Mucosa of descending colon (tissue), 3 donors: ENCODE results near the gene STOML3. TPM values are rescaled to one million over a fixed set of nuclear protein-coding genes. Genes with fewer than 3 reads are reported as not detected.
"Not testable (repeated sequence)": the region's sequence is repeated elsewhere in the genome, so short reads cannot be mapped to it uniquely, and the experiment has no call there.

ENCODE experiments used
- ATAC-seq: fragments of 200-7000 bp; cut with Tn5 transposase; one replicate; pipeline ENCODE4 v1.9.1; 2020; ENCODE audit warnings: mild to moderate bottlenecking, moderate library complexity
- DNase-seq, 3 donors: peaks; one replicate each; pipeline ENCODE4 v3.0.0-alpha.2; 2020
- H3K36me3 ChIP-seq: fragments of 200-600 bp; one replicate; pipeline ENCODE4 v1.8.0; 2021; ENCODE audit warnings: low read depth, mild to moderate bottlenecking
- H3K4me1 ChIP-seq: fragments of 200-600 bp; one replicate; pipeline ENCODE4 v1.8.0; 2021; ENCODE audit warnings: low read depth, mild to moderate bottlenecking
- H3K4me3 ChIP-seq: fragments of 200-600 bp; one replicate; pipeline ENCODE4 v1.8.0; 2021; ENCODE audit warnings: mild to moderate bottlenecking
- H3K9me3 ChIP-seq: fragments of 200-600 bp; one replicate; pipeline ENCODE4 v1.8.0; 2021; ENCODE audit warnings: mild to moderate bottlenecking
- intact Hi-C, 2 donors: fragments of 100-400 bp; cut with DNase I in 1 of 2; cut with micrococcal nuclease in 1 of 2; formaldehyde crosslinking; loops; one replicate each; pipeline versions ENCODE4 v1.11.0 to v1.11.1; 2022; cut with DNase I, micrococcal nuclease
- total RNA-seq, 3 donors: library from RNA; stranded (reverse); fragmentation: NEBNext Ultra II Directional in 2 of 3; extraction: Animal tissue kit (Norgen Biotek cat#: 25700) in 2 of 3; gene quantifications; one replicate each; pipeline versions ENCODE4 v1.2.1 to v1.2.4, GENCODE V29; 2021 to 2023
- TF ChIP-seq, protein P1 (sequence below): fragments of 200-600 bp; IDR thresholded peaks from one replicate; pipeline ENCODE4 v1.8.0; 2022; ENCODE audit warnings: antibody characterized with exemption, mild to moderate bottlenecking
- donor health status: DM: no; HTN: no; CAD: no; lungs with moderate emphysema.
- donor health status: DM: no; HTN: no; CAD: no.
- donor health status: DM: no; HTN: yes; CAD: no.

Gene STOML3
- total RNA-seq, 3 donors from 2014 or later, result 0.52 TPM; not detected in 2

DNA sequence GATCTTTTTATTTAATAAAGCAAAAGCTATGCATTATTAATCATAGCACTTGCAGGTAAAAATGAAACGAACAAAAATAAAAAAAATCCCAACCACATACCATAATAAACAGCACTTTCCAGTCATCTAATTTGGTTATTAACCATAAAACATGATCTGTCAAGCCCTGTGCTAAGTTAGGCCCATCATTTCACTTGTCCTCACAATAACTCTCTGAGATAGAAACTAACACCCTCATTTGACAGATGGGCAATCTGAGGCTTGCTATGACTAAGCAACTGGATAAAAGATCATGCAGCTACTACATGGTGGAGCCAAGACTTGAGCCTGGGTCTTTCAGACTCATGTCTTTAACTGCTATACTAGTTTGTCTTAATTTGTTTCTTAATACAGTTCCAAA lies 25.5 kb upstream of the STOML3 start:
- TF ChIP-seq, protein P1, sequence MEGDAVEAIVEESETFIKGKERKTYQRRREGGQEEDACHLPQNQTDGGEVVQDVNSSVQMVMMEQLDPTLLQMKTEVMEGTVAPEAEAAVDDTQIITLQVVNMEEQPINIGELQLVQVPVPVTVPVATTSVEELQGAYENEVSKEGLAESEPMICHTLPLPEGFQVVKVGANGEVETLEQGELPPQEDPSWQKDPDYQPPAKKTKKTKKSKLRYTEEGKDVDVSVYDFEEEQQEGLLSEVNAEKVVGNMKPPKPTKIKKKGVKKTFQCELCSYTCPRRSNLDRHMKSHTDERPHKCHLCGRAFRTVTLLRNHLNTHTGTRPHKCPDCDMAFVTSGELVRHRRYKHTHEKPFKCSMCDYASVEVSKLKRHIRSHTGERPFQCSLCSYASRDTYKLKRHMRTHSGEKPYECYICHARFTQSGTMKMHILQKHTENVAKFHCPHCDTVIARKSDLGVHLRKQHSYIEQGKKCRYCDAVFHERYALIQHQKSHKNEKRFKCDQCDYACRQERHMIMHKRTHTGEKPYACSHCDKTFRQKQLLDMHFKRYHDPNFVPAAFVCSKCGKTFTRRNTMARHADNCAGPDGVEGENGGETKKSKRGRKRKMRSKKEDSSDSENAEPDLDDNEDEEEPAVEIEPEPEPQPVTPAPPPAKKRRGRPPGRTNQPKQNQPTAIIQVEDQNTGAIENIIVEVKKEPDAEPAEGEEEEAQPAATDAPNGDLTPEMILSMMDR, result no peak
- Histone ChIP-seq H3K4me3 (no peak overlapping the region), H3K9me3 (no peaks in the 10 kb centered on the region), H3K36me3 (peaks cover 4% of the 10 kb centered on the region), H3K4me1 (no peaks in the 10 kb centered on the region)
- intact Hi-C loops, result no loop called here
- ATAC-seq (peak; percentile 31), DNase-seq (no peak)

DNA sequence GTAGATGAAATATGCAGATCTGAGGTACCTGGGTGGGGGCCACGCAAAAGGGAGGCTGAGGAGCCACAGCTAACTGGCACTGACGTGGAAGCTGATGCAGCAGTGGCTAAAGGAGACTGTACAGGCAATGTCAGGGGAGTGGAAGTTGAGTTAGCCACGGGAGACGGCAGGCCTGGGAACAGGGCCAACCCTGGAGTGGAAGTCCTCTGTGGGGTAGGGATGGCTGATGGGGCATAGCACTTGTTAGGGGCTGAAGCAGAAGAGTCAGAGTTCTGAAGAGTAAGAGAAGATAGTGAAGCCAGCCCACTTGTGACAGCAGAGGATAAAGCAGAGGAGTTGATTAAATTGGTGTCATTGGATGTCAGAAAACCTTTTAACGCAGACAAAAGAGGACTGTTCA lies 22.8 kb upstream of the STOML3 start:
- Histone ChIP-seq H3K4me1 (no peaks in the 10 kb centered on the region), H3K4me3 (no peak overlapping the region), H3K36me3 (peaks cover 4% of the 10 kb centered on the region), H3K9me3 (no peaks in the 10 kb centered on the region)
- TF ChIP-seq, protein P1, result no peak
- no peak for ATAC-seq
- no peak for DNase-seq
- intact Hi-C loops, result no loop called here

DNA sequence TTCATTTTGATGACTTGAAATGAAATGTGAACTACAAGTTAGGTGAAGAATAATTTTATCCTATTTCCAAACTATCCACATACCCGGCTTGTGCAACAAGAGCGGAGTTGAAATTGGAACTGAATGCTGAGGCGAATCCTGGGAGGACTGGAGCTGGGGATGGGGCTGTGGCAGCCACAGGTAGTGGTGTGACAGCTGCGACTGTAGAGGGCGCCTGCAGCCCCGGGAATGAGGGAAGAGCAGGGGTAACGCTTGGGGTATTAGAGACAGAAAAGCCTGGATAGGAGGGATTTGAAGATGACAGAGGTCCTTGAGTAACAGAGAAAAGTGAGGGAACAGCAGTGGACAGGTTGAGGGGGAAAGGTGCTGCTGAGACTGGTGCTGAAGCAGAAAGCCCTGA lies 22.0 kb upstream of the STOML3 start:
- DNase-seq (peak in 1 of 3 donors; percentile 24), ATAC-seq (peak; percentile 41)
- Histone ChIP-seq H3K36me3 (peaks cover 4% of the 10 kb centered on the region), H3K4me1 (no peaks in the 10 kb centered on the region), H3K9me3 (no peaks in the 10 kb centered on the region), H3K4me3 (no peak overlapping the region)
- intact Hi-C loops, result no loop called here
- TF ChIP-seq, protein P1, result no peak

DNA sequence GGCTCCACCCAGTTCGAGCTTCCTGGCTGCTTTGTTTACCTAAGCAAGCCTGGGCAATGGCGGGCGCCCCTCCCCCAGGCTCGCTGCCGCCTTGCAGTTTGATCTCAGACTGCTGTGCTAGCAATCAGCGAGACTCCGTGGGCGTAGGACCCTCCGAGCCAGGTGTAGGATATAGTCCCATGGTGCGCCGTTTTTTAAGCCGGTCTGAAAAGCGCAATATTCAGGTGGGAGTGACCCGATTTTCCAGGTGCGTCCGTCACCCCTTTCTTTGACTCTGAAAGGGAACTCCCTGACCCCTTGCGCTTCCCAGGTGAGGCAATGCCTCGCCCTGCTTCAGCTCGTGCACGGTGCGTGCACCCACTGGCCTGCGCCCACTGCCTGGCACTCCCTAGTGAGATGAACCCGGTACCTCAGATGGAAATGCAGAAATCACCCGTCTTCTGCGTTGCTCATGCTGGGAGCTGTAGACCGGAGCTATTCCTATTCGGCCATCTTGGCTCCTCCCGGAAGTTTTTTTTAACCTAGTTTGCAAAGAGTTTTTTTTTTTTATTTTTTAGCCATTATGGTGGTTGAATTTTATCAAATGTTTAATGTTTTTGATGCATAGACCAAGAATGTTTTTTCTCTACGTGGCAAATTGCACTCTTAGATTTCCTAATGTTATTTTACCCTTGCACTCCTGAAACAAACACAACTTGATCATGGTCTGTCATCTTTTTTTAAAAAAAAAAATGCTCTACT lies 15.9 kb upstream of the STOML3 start:
- H3K4me3 ChIP-seq, H3K4me1 ChIP-seq, H3K9me3 ChIP-seq, H3K36me3 ChIP-seq, intact Hi-C loops, ATAC-seq: not testable (repeated sequence)
- peak in 1 of 3 donors; percentile 39 for DNase-seq

DNA sequence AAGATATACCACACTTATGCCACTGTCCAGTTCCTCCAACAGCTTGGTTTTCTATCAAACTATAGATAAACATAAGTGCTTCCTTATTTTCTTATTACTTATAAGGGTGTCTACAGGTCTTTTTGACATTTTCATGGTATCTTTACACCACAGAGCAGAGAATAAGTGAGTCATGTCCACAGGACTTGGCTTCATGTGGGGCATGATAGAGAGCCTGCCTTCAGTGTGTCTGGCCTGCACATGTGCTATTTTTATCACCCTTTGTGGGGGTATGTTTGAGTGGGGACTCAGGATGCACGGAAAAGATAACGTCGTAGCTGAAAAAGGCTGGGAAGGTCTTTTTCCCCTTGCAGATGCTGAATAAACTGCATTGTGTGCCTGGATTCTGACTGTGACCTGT lies 8.1 kb upstream of the STOML3 start:
- H3K4me1 ChIP-seq, result no peaks in the 10 kb centered on the region
- peaks cover 7% of the 10 kb centered on the region for H3K9me3 ChIP-seq
- TF ChIP-seq, protein P1, result no peak
- no peak for ATAC-seq
- no peak for DNase-seq
- H3K36me3 ChIP-seq, result no peaks in the 10 kb centered on the region
- intact Hi-C loops, result no loop called here
- no peak overlapping the region for H3K4me3 ChIP-seq

DNA sequence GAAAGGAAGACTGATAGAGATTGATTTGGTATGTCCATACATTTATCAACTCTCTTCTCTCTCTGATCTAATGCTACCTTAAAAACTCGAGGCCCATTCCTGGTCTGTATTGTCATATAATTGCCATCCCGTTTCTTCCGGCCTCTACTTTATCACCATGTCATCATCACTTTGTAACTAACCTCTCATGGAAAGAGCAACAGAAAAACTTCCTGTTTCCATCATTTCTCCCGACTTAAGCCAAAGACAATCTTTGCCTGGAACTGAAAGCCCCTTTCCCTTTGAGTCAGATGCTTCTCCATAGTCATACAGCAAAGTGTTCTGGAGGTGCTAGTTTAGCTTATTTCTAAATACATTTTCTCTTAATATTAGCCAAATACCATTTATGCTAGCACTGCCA lies 2.8 kb upstream of the STOML3 start:
- Histone ChIP-seq H3K4me3 (no peak overlapping the region), H3K36me3 (no peaks in the 10 kb centered on the region), H3K9me3 (no peaks in the 10 kb centered on the region), H3K4me1 (no peaks in the 10 kb centered on the region)
- ATAC-seq, result no peak
- TF ChIP-seq, protein P1, result no peak
- no peak for DNase-seq
- intact Hi-C loops, result no loop called here
